PC-9 (cell line): ENCODE measurements around the gene SPI1. TPM values are rescaled to one million over a fixed set of nuclear protein-coding genes. Genes with fewer than 3 reads are reported as not detected.

Experiments
- BruUV-seq: library from RNA; stranded (reverse); fragments of 400-500 nt; replicated peaks from 2 replicates; lab custom pipeline; 2021; lab: Mats Ljungman, UMichigan
- CTCF ChIA-PET: fragments of 300-600 bp; sonication (Branson Sonifier 250); formaldehyde crosslinking; loops from one replicate; lab custom pipeline; 2022; ENCODE audit warnings: antibody characterized with exemption; lab: Charles Lee
- POLR2A ChIA-PET: fragments of 300-600 bp; sonication (Branson Sonifier 250); formaldehyde crosslinking; loops from one replicate; lab custom pipeline; 2022; ENCODE audit warnings: antibody characterized with exemption; ENCODE audit not compliant: unreplicated experiment; lab: Charles Lee
- DNase-seq, 2 experiments: peaks; one replicate each; pipeline versions ENCODE4 v3.0.0 to v3.0.0-alpha.2; 2015 to 2022; ENCODE audit warnings: mixed read lengths in 1 of 2
- H2AFZ ChIP-seq: fragments of 200-600 bp; sonication (generic); 2 replicates; pipeline ENCODE4 v1.8.1; 2017; ENCODE audit warnings: antibody characterized with exemption
- H3F3A ChIP-seq: fragments of 200-600 bp; sonication (generic); 2 replicates; pipeline ENCODE4 v1.8.1; 2017; ENCODE audit warnings: antibody characterized with exemption, mild to moderate bottlenecking, low read depth; ENCODE audit not compliant: insufficient read depth
- H3K27ac ChIP-seq: fragments of 200-600 bp; sonication (generic); 2 replicates; pipeline ENCODE4 v1.6.1; 2016; ENCODE audit warnings: mixed run types
- H3K27me3 ChIP-seq: fragments of 200-600 bp; sonication (generic); 2 replicates; pipeline ENCODE4 v1.6.1; 2016; ENCODE audit warnings: low read depth, mixed run types; ENCODE audit not compliant: insufficient read depth
- H3K36me3 ChIP-seq: fragments of 200-600 bp; sonication (generic); 2 replicates; pipeline ENCODE4 v1.6.1; 2016; ENCODE audit warnings: low read depth, mixed run types
- H3K4me1 ChIP-seq: fragments of 200-600 bp; sonication (generic); replicated peaks from 2 replicates; pipeline ENCODE4 v1.6.1; 2016; ENCODE audit warnings: mixed run types; ENCODE audit not compliant: insufficient read depth
- H3K4me2 ChIP-seq: fragments of 200-600 bp; sonication (generic); 2 replicates; pipeline ENCODE4 v1.6.1; 2017; ENCODE audit warnings: mixed run types
- H3K4me3 ChIP-seq: fragments of 200-600 bp; sonication (generic); 2 replicates; pipeline ENCODE4 v1.6.1; 2016; ENCODE audit warnings: mixed run types
- H3K79me2 ChIP-seq: fragments of 200-600 bp; sonication (generic); 2 replicates; pipeline ENCODE4 v1.6.1; 2017; ENCODE audit warnings: low read depth, mixed run types
- H3K9me2 ChIP-seq: fragments of 200-600 bp; sonication (generic); 2 replicates; pipeline ENCODE4 v1.8.1; 2017; ENCODE audit warnings: mild to moderate bottlenecking; ENCODE audit not compliant: insufficient read depth
- H3K9me3 ChIP-seq: fragments of 200-600 bp; sonication (generic); 2 replicates; pipeline ENCODE4 v1.8.1; 2016; ENCODE audit warnings: low read depth; ENCODE audit not compliant: insufficient read depth
- H4K20me1 ChIP-seq: fragments of 200-600 bp; sonication (generic); 2 replicates; pipeline ENCODE4 v1.8.1; 2017; ENCODE audit not compliant: insufficient read depth
- EZH2 ChIP-seq: fragments of 200-600 bp; sonication (generic); IDR thresholded peaks from 2 replicates; pipeline ENCODE4 v1.8.0; 2017; ENCODE audit warnings: antibody characterized with exemption, low read depth
- intact Hi-C: fragments of 100-400 bp; cut with micrococcal nuclease; formaldehyde crosslinking; loops from one replicate; pipeline ENCODE4 v1.10.0; 2022; ENCODE audit not compliant: unreplicated experiment
- total RNA-seq: library from RNA; stranded (reverse); gene quantifications from 2 replicates; pipeline ENCODE4 v1.2.3, GENCODE V29; 2021
- TF ChIP-seq, protein P1 (sequence below): fragments of 200-600 bp; sonication (generic); conservative IDR thresholded peaks from 2 replicates; pipeline ENCODE4 v1.6.1; 2017; ENCODE audit warnings: mixed run types, antibody characterized with exemption, mild to moderate bottlenecking, moderate library complexity

Gene SPI1
- total RNA-seq, 1 experiment from 2014 or later = not detected

DNA sequence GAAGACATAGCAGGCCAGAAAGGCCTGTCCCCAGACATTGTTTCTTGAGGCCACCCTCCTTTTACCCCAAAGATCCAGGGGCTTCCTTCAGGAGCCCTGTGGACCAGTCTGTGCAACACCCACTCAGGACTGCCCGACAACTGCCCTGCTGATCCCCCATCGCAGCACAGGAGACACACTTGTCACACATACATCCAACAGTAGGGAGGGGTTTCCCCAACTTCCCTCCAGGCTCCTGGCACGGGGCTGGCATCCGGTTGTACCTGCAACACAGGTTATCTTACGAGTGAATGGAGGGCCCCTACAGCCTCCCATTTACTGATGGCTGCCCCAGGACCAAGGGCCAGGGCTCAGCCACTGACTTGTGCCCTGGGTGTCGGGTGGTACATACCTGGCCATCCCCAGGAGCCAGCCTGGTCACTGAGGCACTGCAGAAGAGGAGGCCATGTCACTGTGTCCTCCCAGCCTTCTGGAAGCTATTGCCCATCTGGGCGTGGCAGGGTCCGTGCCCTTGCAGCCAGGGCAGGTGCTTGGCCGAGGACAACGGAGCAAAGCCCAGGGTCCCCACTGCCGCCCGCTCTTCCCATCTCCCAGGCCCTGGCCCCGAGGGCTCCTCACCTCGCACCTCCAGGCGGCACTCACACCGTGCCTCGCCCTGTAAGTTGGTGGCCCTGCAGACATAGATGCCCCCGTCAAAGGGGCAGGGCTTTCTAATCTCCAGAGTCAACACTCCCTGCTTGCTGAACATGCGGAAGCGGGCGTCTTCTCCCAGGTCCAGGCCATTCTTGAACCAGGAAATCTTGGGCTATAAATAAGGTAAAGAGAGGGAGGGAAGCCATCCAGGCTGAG is 46.7 kb downstream of the SPI1 start:
- Histone ChIP-seq H3F3A (peaks cover 9% of the 10 kb centered on the region; the same call in 1 of the 2 replicates), H3K4me1 (no peaks in the 10 kb centered on the region), H3K4me3 (no peak overlapping the region), H3K4me2 (no peak overlapping the region), H3K9me3 (no peaks in the 10 kb centered on the region), H3K36me3 (peaks cover 10% of the 10 kb centered on the region; the same call in 1 of the 2 replicates), H3K79me2 (no peaks in the 10 kb centered on the region), H2AFZ (no peak overlapping the region), H3K27ac (no peak overlapping the region), H3K9me2 (no peaks in the 10 kb centered on the region), H4K20me1 (no peaks in the 10 kb centered on the region; the same call in 1 of the 2 replicates), H3K27me3 (no peaks in the 10 kb centered on the region)
- no peak for DNase-seq
- BruUV-seq = no TSS peak
- ChIA-PET CTCF (no interaction called here), POLR2A (interaction anchor here (0.7 kb wide), 1 partner anchor 350 kb away, joined by 4 read pairs; no protein-coding TSS in a partner anchor)
- intact Hi-C loops = no loop called here
- TF ChIP-seq EZH2 = no peak
- TF ChIP-seq, protein P1, sequence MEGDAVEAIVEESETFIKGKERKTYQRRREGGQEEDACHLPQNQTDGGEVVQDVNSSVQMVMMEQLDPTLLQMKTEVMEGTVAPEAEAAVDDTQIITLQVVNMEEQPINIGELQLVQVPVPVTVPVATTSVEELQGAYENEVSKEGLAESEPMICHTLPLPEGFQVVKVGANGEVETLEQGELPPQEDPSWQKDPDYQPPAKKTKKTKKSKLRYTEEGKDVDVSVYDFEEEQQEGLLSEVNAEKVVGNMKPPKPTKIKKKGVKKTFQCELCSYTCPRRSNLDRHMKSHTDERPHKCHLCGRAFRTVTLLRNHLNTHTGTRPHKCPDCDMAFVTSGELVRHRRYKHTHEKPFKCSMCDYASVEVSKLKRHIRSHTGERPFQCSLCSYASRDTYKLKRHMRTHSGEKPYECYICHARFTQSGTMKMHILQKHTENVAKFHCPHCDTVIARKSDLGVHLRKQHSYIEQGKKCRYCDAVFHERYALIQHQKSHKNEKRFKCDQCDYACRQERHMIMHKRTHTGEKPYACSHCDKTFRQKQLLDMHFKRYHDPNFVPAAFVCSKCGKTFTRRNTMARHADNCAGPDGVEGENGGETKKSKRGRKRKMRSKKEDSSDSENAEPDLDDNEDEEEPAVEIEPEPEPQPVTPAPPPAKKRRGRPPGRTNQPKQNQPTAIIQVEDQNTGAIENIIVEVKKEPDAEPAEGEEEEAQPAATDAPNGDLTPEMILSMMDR = no peak

DNA sequence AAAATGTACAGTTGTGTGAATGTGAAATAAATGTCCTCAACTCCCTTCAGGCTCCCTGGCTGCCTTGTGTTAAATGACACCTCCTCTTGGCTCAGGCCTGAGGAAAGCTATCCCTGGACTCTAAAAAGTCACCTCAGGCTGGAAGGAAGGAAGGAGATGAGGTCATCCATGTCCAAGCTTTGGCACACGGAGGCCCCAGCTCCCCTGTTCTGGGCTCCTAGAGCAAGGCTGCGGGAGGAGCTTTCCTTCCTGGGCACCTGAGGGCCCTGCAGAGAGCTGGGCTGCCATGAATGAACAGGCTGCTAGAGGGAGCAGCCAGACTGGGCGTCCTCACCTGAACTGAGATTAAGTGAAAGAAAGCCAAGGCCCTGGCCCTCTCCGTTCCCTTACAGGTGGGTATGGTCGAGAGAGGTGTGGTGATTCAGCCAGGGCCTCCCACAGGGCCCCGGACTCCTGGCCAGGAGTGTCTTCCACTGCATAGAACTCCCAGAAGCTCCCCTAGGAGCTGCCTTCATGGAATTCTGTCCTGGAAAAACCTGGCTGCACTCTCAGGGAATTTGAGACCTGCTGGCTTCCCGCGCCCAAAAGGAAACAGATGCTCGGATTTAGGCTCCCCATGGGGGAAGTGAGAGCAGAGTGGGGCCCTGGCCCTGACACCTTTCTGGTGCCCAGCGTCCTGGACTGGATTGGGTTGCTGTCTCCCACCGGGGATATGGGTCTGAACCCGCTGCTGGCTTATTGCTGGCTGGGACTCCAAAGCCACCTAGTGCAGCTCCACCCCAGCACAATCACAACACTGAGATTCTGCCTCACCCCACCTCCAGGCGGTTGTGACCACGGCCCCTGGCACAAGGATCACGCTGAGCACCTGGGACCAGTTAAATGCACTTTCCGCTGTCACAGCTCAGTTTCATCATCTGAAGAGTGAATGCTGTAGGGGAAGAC is 48.1 kb downstream of the SPI1 start:
- no TSS peak for BruUV-seq
- intact Hi-C loops = no loop called here
- H3K4me2 ChIP-seq = no peak overlapping the region
- peaks cover 10% of the 10 kb centered on the region; the same call in 1 of the 2 replicates for H3K36me3 ChIP-seq
- H3K4me1 ChIP-seq = no peaks in the 10 kb centered on the region
- DNase-seq = no peak
- H3K27me3 ChIP-seq = no peaks in the 10 kb centered on the region
- no peaks in the 10 kb centered on the region for H3K9me3 ChIP-seq
- ChIA-PET POLR2A (no interaction called here), CTCF (no interaction called here)
- H3K79me2 ChIP-seq = no peaks in the 10 kb centered on the region
- no peak overlapping the region for H2AFZ ChIP-seq
- H4K20me1 ChIP-seq = no peaks in the 10 kb centered on the region; the same call in 1 of the 2 replicates
- no peak overlapping the region for H3K27ac ChIP-seq
- H3K9me2 ChIP-seq = no peaks in the 10 kb centered on the region
- H3F3A ChIP-seq = peaks cover 9% of the 10 kb centered on the region; the same call in 1 of the 2 replicates
- no peak overlapping the region for H3K4me3 ChIP-seq
- TF ChIP-seq, protein P1 = no peak; the same call in 1 of the 2 replicates
- no peak for TF ChIP-seq EZH2

- Histone ChIP-seq H2AFZ (no peak overlapping the region), H3K4me1 (no peaks in the 10 kb centered on the region), H3K9me3 (no peaks in the 10 kb centered on the region), H3K9me2 (no peaks in the 10 kb centered on the region), H3K79me2 (no peaks in the 10 kb centered on the region), H3K4me3 (no peak overlapping the region), H3F3A (peaks cover 9% of the 10 kb centered on the region; the same call in 1 of the 2 replicates), H3K4me2 (no peak overlapping the region), H3K27me3 (no peaks in the 10 kb centered on the region), H3K27ac (no peak overlapping the region), H3K36me3 (peaks cover 10% of the 10 kb centered on the region; the same call in 1 of the 2 replicates), H4K20me1 (no peaks in the 10 kb centered on the region; the same call in 1 of the 2 replicates)
- POLR2A ChIA-PET = no interaction called here
- no TSS peak for BruUV-seq
- TF ChIP-seq, protein P1 = no peak
- no peak for TF ChIP-seq EZH2
- intact Hi-C loops = no loop called here
- no peak for DNase-seq
- CTCF ChIA-PET = no interaction called here
These were observed 48.8 kb downstream of the SPI1 start for GRCh38 chr11:47329431-47329986.
